Fibroblast of pulmonary artery (primary cell): ENCODE measurements around the gene NET1.
"Not testable (repeated sequence)": the region's sequence is repeated elsewhere in the genome, so short reads cannot be mapped to it uniquely, and the experiment has no call there.

Experiments used
- DNase-seq: peaks from one replicate; pipeline ENCODE4 v3.0.0-alpha.2; 2010; ENCODE audit warnings: low read depth
- H3K4me3 ChIP-seq: replicated peaks from 2 replicates; pipeline ENCODE4 v1.5.1; 2011; ENCODE audit warnings: low read depth, mild to moderate bottlenecking, control low read depth, low read length, moderate library complexity
- TF ChIP-seq, protein P1 (sequence below): IDR thresholded peaks from 2 replicates; pipeline ENCODE4 v1.5.1; 2011; ENCODE audit warnings: mild to moderate bottlenecking, control low read depth, low read length, inconsistent platforms; ENCODE audit errors: missing control alignments

Gene NET1

DNA sequence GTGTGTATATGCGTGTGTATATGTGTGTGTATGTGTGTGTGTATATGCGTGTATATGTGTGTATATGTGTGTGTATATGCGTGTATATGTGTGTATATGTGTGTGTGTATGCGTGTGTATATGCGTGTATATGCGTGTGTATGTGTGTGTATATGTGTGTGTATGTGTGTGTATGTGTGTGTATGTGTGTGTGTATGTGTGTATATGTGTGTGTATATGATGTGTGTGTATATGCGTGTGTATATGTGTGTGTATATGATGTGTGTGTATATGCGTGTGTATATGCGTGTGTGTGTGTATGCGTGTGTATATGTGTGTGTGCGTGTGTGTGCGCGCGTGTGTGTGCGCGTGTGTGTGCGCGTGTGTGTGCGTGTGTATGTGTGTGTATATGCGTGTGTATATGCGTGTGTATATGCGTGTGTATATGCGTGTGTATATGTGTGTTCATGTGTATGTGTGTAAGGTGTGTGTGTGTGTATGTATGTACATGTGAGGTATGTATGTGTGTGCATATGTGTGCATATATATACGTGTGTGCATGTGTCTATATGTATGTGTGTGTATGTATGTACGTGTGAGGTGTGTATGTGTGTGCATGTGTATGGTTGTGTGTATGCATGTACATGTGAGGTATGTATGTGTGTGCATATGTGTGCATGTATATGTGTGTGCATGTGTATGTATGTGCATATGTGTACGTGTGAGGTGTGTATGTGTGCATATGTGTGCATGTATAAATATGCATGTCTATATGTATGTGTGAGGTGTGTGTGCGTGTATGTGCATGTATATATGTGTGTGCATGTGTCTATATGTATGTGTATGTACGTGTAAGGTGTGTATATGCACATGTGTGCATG is 41.6 kb upstream of the NET1 start:
- TF ChIP-seq, protein P1, sequence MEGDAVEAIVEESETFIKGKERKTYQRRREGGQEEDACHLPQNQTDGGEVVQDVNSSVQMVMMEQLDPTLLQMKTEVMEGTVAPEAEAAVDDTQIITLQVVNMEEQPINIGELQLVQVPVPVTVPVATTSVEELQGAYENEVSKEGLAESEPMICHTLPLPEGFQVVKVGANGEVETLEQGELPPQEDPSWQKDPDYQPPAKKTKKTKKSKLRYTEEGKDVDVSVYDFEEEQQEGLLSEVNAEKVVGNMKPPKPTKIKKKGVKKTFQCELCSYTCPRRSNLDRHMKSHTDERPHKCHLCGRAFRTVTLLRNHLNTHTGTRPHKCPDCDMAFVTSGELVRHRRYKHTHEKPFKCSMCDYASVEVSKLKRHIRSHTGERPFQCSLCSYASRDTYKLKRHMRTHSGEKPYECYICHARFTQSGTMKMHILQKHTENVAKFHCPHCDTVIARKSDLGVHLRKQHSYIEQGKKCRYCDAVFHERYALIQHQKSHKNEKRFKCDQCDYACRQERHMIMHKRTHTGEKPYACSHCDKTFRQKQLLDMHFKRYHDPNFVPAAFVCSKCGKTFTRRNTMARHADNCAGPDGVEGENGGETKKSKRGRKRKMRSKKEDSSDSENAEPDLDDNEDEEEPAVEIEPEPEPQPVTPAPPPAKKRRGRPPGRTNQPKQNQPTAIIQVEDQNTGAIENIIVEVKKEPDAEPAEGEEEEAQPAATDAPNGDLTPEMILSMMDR, result no peak
- H3K4me3 ChIP-seq, result no peak overlapping the region
- no peak for DNase-seq

DNA sequence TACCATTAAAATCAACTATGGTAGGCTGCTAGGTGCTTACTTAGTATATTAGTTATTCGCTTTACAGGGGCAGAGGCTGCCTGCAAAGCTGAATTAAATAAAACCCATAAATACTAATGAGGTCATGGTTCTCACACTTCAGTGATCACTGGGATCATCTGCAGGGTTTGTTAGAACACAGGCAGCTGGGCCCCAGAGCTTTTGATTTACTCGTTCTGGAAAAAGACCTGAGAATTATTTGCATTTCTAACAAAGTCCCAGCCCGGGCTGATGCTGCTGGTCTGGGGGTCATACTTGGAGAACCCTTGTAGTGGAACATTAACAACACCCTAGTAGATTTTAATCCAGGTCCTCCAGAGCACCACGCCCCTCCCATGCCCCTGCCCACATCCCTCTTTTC is 39.0 kb upstream of the NET1 start:
- DNase-seq, result no peak
- no peak overlapping the region for H3K4me3 ChIP-seq
- TF ChIP-seq, protein P1, result no peak

DNA sequence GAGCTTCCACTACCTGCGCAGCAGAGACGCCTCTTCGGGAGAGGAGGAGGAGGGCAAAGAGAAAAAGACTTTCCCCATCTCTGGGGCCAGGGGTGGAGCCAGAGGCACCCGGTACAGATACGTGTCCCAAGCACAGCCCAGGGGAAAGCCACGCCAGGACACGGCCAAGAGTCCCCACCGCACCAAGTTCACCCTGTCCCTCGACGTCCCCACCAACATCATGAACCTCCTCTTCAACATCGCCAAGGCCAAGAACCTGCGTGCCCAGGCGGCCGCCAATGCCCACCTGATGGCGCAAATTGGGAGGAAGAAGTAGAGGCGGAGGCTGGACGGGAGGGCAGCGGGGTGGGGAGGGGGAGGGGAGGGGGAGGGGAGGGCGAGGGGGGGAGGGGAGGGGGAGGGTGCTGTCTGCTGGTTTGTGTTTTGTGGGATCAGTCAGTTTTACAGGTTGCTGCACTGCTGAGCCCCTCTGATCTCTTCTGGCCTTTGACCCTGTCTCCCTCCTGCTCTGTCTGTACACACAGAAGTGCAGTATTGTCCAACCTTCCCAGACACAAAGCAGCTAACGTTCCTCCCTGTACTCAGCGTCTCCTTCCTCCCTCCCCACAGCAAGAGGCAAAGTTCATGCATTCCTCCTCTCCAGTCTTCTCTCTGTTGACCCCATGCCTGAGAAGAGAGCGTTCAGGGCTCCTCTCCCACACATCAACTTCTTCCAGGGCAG is 38.3 kb upstream of the NET1 start:
- H3K4me3 ChIP-seq, result no peak overlapping the region
- DNase-seq, result no peak
- TF ChIP-seq, protein P1, result no peak

DNA sequence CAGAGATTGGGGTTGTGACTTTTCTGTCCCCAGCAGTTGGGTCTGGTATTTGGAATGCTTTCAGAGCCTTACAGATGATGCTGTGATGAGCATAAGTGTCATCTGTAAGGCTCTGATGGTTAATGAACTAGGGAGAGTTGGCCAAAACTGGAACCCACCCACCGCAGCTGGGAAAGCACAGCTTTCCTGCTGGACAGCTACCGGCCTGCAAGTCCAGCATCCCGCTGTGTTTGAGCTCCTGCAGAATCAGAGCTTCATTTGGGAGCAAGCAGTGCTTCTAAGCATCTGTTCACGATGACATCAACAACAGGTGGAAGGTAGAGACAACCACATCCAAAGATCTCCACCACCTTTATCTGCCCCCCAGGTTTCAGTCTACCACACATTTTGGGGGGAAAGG is 35.9 kb upstream of the NET1 start:
- TF ChIP-seq, protein P1, result no peak
- H3K4me3 ChIP-seq, result no peak overlapping the region
- DNase-seq, result peak; percentile 16

DNA sequence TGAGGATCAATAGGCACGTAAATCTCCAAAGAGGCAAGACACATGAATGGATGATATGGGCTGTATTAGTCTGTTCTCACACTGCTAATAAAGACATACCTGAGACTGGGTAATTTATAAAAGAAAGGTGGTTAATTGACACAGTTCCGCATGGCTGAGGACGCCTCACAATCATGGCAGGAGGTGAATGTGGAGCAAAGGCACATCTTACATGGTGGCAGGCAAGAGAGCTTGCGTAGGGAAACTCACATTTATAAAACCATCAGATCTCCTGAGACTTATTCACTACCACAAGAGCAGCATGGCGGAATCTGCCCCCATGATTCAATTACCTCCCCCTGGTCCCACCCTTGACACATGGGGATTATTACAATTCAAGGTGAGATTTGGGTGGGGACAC is 33.2 kb upstream of the NET1 start:
- not testable (repeated sequence) for DNase-seq, H3K4me3 ChIP-seq

DNA sequence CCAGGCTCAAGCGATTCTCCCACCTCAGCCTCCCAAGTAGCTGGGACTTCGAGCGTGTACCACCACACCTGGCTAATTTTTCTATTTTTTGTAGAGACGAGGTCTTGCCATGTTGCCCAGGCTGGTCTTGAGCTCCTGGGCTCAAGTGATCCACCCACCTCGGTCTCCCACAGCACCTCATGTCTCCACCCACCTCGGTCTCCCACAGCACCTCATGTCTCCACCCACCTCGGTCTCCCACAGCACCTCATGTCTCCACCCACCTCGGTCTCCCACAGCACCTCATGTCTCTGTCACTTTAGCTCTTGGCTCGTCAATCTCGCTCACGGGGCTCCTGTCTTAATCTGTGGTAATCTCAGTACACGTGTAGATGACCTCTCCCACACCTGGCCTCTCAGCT is 32.0 kb upstream of the NET1 start:
- not testable (repeated sequence) for DNase-seq, H3K4me3 ChIP-seq

DNA sequence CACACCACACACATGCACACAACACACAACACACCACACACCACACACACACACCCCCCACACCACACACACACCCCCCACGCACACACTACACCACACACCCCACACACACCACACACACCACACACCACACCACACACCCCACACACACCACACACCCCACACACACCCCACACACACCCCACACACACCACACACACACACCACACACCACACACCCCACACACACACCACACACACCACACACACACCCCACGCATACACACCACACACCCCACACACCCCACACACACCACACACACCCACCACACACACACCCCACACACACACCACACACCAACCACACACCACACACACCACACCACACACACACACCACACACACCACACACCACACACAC is 31.2 kb upstream of the NET1 start:
- no peak overlapping the region for H3K4me3 ChIP-seq
- TF ChIP-seq, protein P1, result no peak
- no peak for DNase-seq

DNA sequence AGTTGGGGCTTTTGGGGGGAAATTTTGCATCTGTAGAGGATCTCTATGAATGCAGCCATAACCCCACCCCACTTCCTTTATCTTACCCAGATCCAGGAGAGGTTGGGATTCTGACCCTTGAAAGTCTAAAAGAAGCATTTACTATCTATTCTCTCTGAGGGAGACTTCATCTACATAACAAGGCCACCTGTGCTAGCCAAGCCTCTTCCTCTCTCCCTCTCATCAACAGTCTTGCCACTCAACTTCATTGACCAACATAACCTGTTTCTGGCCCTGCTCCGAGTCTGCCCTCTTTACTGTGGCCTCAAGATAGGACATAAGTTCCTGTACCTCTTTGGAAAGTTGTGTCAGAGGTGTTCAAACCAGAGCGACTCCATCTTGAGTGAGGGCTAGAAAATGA is 27.1 kb upstream of the NET1 start:
- H3K4me3 ChIP-seq, result no peak overlapping the region
- TF ChIP-seq, protein P1, result no peak
- DNase-seq, result no peak
